H1 (cell line): Measurements from ENCODE around the gene SV2B. TPM values are rescaled to one million over a fixed set of nuclear protein-coding genes. Genes with fewer than 3 reads are reported as not detected.

Experiments
- CTCF ChIA-PET: fragments of 300-600 bp; sonication (Branson Sonifier 250); formaldehyde crosslinking; loops from one replicate; lab custom pipeline; 2021; ENCODE audit not compliant: partially characterized antibody; lab: Charles Lee
- POLR2A ChIA-PET: fragments of 300-600 bp; sonication (Branson Sonifier 250); formaldehyde crosslinking; loops from one replicate; lab custom pipeline; 2021; ENCODE audit warnings: inconsistent platforms; ENCODE audit not compliant: partially characterized antibody; lab: Charles Lee
- DNase-seq, 2 experiments: peaks; one replicate each; pipeline versions ENCODE4 v3.0.0 to v3.0.0-alpha.2; 2010 to 2022; ENCODE audit warnings: low spot score in 2 of 2, low read depth in 1 of 2, mixed read lengths in 1 of 2
- FAIRE-seq: peaks from 2 replicates; lab custom pipeline; 2011; peaks lifted over from hg19 to GRCh38; lab: Jason Lieb, UNC
- H2AFZ ChIP-seq: 2 replicates; pipeline ENCODE4 v1.8.1; 2012; ENCODE audit warnings: low read length, inconsistent platforms
- H2AK5ac ChIP-seq: 2 replicates; pipeline ENCODE4 v1.6.1; 2013; ENCODE audit warnings: low read depth, low read length
- H2BK120ac ChIP-seq: replicated peaks from 2 replicates; pipeline ENCODE3; 2013; ENCODE audit warnings: low read depth, low read length, inconsistent platforms
- H2BK12ac ChIP-seq: 2 replicates; pipeline ENCODE4 v1.6.1; 2013; ENCODE audit warnings: low read depth, low read length
- H2BK15ac ChIP-seq: 2 replicates; pipeline ENCODE4 v1.6.1; 2013; ENCODE audit warnings: low read length
- H2BK20ac ChIP-seq: 2 replicates; pipeline ENCODE4 v1.6.1; 2013; ENCODE audit warnings: low read length
- H2BK5ac ChIP-seq: 2 replicates; pipeline ENCODE4 v1.6.1; 2013; ENCODE audit warnings: low read depth, low read length
- H3K14ac ChIP-seq: 2 replicates; pipeline ENCODE4 v1.6.1; 2013; ENCODE audit warnings: inconsistent platforms; ENCODE audit not compliant: insufficient read length
- H3K18ac ChIP-seq: 2 replicates; pipeline ENCODE4 v1.6.1; 2013; ENCODE audit warnings: low read length; ENCODE audit errors: extremely low read depth
- H3K23ac ChIP-seq: 2 replicates; pipeline ENCODE4 v1.6.1; 2013; ENCODE audit warnings: inconsistent platforms; ENCODE audit not compliant: insufficient read length
- H3K23me2 ChIP-seq: 2 replicates; pipeline ENCODE4 v1.6.1; 2013; ENCODE audit warnings: low read depth, low read length
- H3K27ac ChIP-seq: 2 replicates; pipeline ENCODE4 v1.6.1; 2011; ENCODE audit warnings: low read depth, low read length, inconsistent platforms
- H3K27me3 ChIP-seq, 4 experiments: replicated peaks in 1 of 4; 1 replicate in 1 of 4; 2 replicates in 3 of 4; pipeline versions ENCODE4 v1.6.1 to v1.8.1; 2011 to 2013; ENCODE audit warnings: low read length in 3 of 4, mild to moderate bottlenecking in 3 of 4, inconsistent platforms in 2 of 4, mixed read lengths in 2 of 4, moderate library complexity in 1 of 4; ENCODE audit not compliant: control insufficient read depth in 3 of 4, insufficient read depth in 3 of 4; ENCODE audit errors: extremely low read depth in 1 of 4
- H3K36me3 ChIP-seq, 4 experiments: 2 replicates each; pipeline versions ENCODE4 v1.6.1 to v1.8.1; 2011 to 2013; ENCODE audit warnings: mild to moderate bottlenecking in 4 of 4, low read length in 3 of 4, moderate library complexity in 2 of 4, control low read depth in 1 of 4, inconsistent platforms in 1 of 4; ENCODE audit not compliant: insufficient read depth in 4 of 4, control insufficient read depth in 2 of 4
- H3K4ac ChIP-seq: replicated peaks from 2 replicates; pipeline ENCODE3; 2013; ENCODE audit warnings: low read length, low read depth, mixed read lengths, inconsistent platforms; ENCODE audit not compliant: insufficient read length
- H3K4me1 ChIP-seq, 4 experiments: replicated peaks in 1 of 4; 1 replicate in 1 of 4; 2 replicates in 3 of 4; pipeline versions ENCODE4 v1.6.1 to v1.8.1; 2011 to 2013; ENCODE audit warnings: low read length in 3 of 4, inconsistent platforms in 2 of 4, mixed read lengths in 1 of 4; ENCODE audit not compliant: insufficient read depth in 4 of 4, control insufficient read depth in 3 of 4
- H3K4me2 ChIP-seq, 2 experiments: 2 replicates each; pipeline versions ENCODE4 v1.6.1 to v1.8.1; 2011 to 2013; ENCODE audit warnings: low read depth in 2 of 2, low read length in 2 of 2, control low read depth in 1 of 2, inconsistent platforms in 1 of 2, mild to moderate bottlenecking in 1 of 2; ENCODE audit not compliant: insufficient read depth in 1 of 2
- H3K4me3 ChIP-seq, 4 experiments: fragments of 200-600, 300-600 bp in 1 of 4; sonication (generic), shearing (Covaris generic), sonication (Bioruptor Twin) in 1 of 4; 2 replicates each; pipeline versions ENCODE4 v1.5.1 to v1.8.1; 2011 to 2016; ENCODE audit warnings: low read length in 4 of 4, low read depth in 3 of 4, control low read depth in 2 of 4, inconsistent platforms in 2 of 4, mild to moderate bottlenecking in 2 of 4, mixed read lengths in 1 of 4, moderate library complexity in 1 of 4; ENCODE audit not compliant: insufficient read depth in 2 of 4; ENCODE audit errors: extremely low read depth in 1 of 4
- H3K56ac ChIP-seq: replicated peaks from 2 replicates; pipeline ENCODE3; 2013; ENCODE audit warnings: low read depth, mild to moderate bottlenecking, mixed read lengths, low read length, inconsistent platforms; ENCODE audit not compliant: insufficient read length
- H3K79me1 ChIP-seq: 2 replicates; pipeline ENCODE4 v1.6.1; 2013; ENCODE audit warnings: low read depth, low read length, control low read depth
- H3K79me2 ChIP-seq, 2 experiments: 2 replicates each; pipeline versions ENCODE4 v1.6.1 to v1.8.1; 2012 to 2013; ENCODE audit warnings: low read length in 2 of 2, mild to moderate bottlenecking in 2 of 2, inconsistent platforms in 1 of 2; ENCODE audit not compliant: insufficient read depth in 2 of 2, control insufficient read depth in 1 of 2
- H3K9ac ChIP-seq, 4 experiments: replicated peaks in 1 of 4; 1 replicate in 1 of 4; 2 replicates in 3 of 4; pipeline versions ENCODE4 v1.6.1 to v1.8.1; 2011 to 2013; ENCODE audit warnings: low read depth in 3 of 4, low read length in 3 of 4, control low read depth in 2 of 4, mild to moderate bottlenecking in 2 of 4, moderate library complexity in 2 of 4, inconsistent platforms in 1 of 4; ENCODE audit errors: extremely low read depth in 1 of 4
- H3K9me3 ChIP-seq, 2 experiments: 2 replicates each; pipeline versions ENCODE4 v1.6.1 to v1.8.1; 2012 to 2013; ENCODE audit warnings: mild to moderate bottlenecking in 2 of 2, moderate library complexity in 2 of 2, control low read depth in 1 of 2, inconsistent platforms in 1 of 2, low read depth in 1 of 2, low read length in 1 of 2, mixed read lengths in 1 of 2; ENCODE audit not compliant: insufficient read depth in 2 of 2
- H4K20me1 ChIP-seq, 2 experiments: replicated peaks in 1 of 2; 2 replicates each; pipeline versions ENCODE3 to v1.8.1; 2011 to 2013; ENCODE audit warnings: inconsistent platforms in 2 of 2, low read length in 2 of 2, mild to moderate bottlenecking in 1 of 2; ENCODE audit not compliant: insufficient read depth in 2 of 2, control insufficient read depth in 1 of 2
- H4K5ac ChIP-seq: 2 replicates; pipeline ENCODE4 v1.6.1; 2013; ENCODE audit warnings: low read length, low read depth, mixed read lengths, inconsistent platforms; ENCODE audit not compliant: insufficient read length
- H4K8ac ChIP-seq: 2 replicates; pipeline ENCODE4 v1.8.0; 2013; ENCODE audit warnings: mild to moderate bottlenecking, moderate library complexity, low read length, inconsistent platforms; ENCODE audit not compliant: insufficient read depth; ENCODE audit errors: extremely low read depth
- H4K91ac ChIP-seq: replicated peaks from 2 replicates; pipeline ENCODE3; 2013; ENCODE audit warnings: low read length, mixed read lengths, inconsistent platforms; ENCODE audit not compliant: insufficient read length
- CEBPB ChIP-seq: IDR thresholded peaks from 2 replicates; pipeline ENCODE4 v1.6.1; 2012; ENCODE audit warnings: low read depth, low read length
- JUND ChIP-seq: IDR thresholded peaks from 2 replicates; pipeline ENCODE4 v1.6.1; 2011; ENCODE audit warnings: mild to moderate bottlenecking, improper control_type of control experiment, low read length
- WGBS, 2 experiments: shearing (Covaris generic) in 1 of 2; methylation state at CpG; one replicate each; pipeline versions ENCODE4 v1.1.6 to v1.1.7; 2013 to 2015; ENCODE audit warnings: low lambda C conversion rate in 2 of 2, mixed read lengths in 2 of 2, inconsistent platforms in 1 of 2, low coverage in 1 of 2, missing lambda C conversion rate in 1 of 2; ENCODE audit not compliant: insufficient replicate concordance in 2 of 2, insufficient coverage in 1 of 2, insufficient read length in 1 of 2; ENCODE audit errors: extremely low coverage in 1 of 2, missing lambda C conversion rate in 1 of 2; 5-methylcytosine and 5-hydroxymethylcytosine counted together
- polyA plus RNA-seq, 7 experiments: library from polyadenylated mRNA; depleted of rRNA in 3 of 7; stranded (reverse) in 5 of 7; unstranded in 2 of 7; fragments of >200 nt in 5 of 7; fragments of 200-250 nt in 2 of 7; gene quantifications; 1 replicate in 5 of 7; 2 replicates in 1 of 7; 4 replicates in 1 of 7; pipeline versions ENCODE4 v1.2.1 to v1.2.3, GENCODE V29; 2011 to 2013; ENCODE audit warnings: missing spikeins in 2 of 7, mixed read lengths in 2 of 7
- total RNA-seq: library from RNA; stranded (reverse); fragmentation: NEBNext Ultra II Directional; extraction: Animal tissue kit (Norgen Biotek cat#: 25700); gene quantifications from 2 replicates; pipeline ENCODE4 v1.2.1, GENCODE V29; 2021

SV2B gene
- total and polyA plus RNA-seq, 2 of the 8 experiments (the other 6 are each of a cell fraction or from before 2014, with no cell fraction given): 0.09 to 0.20 TPM

GRCh38 chr15:91124132-91124531 is 24.1 kb downstream of the SV2B start:
- no peak overlapping the region for H2AFZ ChIP-seq
- no peak for FAIRE-seq
- H4K5ac ChIP-seq: no peak overlapping the region
- no peak overlapping the region for H4K8ac ChIP-seq
- H2AK5ac ChIP-seq: no peak overlapping the region
- H3K56ac ChIP-seq: no peak overlapping the region
- no peak overlapping the region for H2BK5ac ChIP-seq
- H2BK120ac ChIP-seq: no peak overlapping the region
- H3K23ac ChIP-seq: no peak overlapping the region
- H2BK20ac ChIP-seq: no peak overlapping the region
- no peak overlapping the region for H2BK12ac ChIP-seq
- no peak overlapping the region for H3K14ac ChIP-seq
- no peaks in the 10 kb centered on the region for H3K79me1 ChIP-seq
- H2BK15ac ChIP-seq: no peak overlapping the region
- POLR2A ChIA-PET: no interaction called here
- no peaks in the 10 kb centered on the region for H3K27me3 ChIP-seq
- no peak overlapping the region for H3K4me2 ChIP-seq
- no peak overlapping the region for H3K4ac ChIP-seq
- no peak overlapping the region for H4K91ac ChIP-seq
- 76% methylated on average over 5 of the region's 5 CpGs; no CpG with 5 or more reads in 1 of the 2 experiments for WGBS, 2 experiments
- CTCF ChIA-PET: interaction anchor here (1.0 kb wide), 1 partner anchor 68 kb away, joined by 3 read pairs; no protein-coding TSS in a partner anchor
- H3K79me2 ChIP-seq: no peaks in the 10 kb centered on the region
- no peak overlapping the region for H3K9ac ChIP-seq
- no peak overlapping the region for H3K27ac ChIP-seq
- H3K23me2 ChIP-seq: no peaks in the 10 kb centered on the region
- no peaks in the 10 kb centered on the region for H3K9me3 ChIP-seq
- no peaks in the 10 kb centered on the region for H3K36me3 ChIP-seq
- no peaks in the 10 kb centered on the region for H4K20me1 ChIP-seq
- H3K4me1 ChIP-seq: peaks cover 0 to 7% (median 3%) of the 10 kb centered on the region in 4 experiments; a peak in 5 of 7 replicates
- H3K4me3 ChIP-seq: no peak overlapping the region
- DNase-seq: no peak
- H3K18ac ChIP-seq: no peak overlapping the region
- no peak for TF ChIP-seq JUND
- TF ChIP-seq CEBPB: no peak
